ENCODE results near the gene GUCA2A. TPM values are rescaled to one million over a fixed set of nuclear protein-coding genes. Genes with fewer than 3 reads are reported as not detected.

The GUCA2A gene
- total RNA-seq, 1 donor from 2014 or later: not detected

DNA sequence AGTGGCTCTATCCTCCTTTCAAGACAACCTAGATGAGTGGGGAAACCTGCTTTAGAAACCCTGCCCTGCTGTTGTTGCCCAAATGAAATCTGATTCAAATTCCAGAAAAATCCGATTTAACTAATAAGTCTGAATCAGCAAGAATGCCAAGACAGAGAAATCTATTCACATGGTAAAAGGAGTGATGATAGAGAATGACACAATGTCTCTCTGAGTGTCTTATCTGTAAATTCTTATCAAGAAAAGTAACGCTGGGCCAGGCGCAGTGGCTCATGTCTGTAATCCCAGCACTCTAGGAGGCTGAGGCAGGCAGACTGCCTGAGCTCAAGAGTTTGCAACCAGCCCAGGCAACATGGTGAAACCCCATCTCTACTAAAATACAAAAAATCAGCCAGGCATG, 13.7 kb upstream of the GUCA2A start:
- FAIRE-seq (no peak), DNase-seq (ENCODE audit: low spot score in 2 of 2) (no peak)

DNA sequence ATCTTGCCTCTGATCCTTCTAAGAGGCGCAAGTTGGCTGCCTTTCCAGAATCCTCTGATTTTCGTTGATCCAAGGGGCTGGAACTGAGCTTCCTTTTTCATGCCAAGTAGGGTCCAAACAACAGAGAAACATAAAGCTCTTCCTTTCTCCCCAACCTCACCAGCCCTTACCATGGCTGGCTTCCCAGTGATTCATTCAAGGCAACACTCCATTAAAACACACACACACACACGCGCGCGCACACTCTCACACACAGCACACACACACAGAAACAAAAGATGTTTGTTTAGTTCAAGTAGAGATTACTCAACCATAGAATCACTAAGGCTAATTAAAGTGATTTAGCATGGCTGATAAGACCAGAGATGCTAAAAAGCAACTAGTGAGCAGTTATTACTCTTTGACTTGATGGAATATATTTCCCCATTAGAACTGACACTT, 13.0 kb upstream of the GUCA2A start:
- FAIRE-seq (no peak), DNase-seq (ENCODE audit: low spot score in 2 of 2) (peak; percentile 48 to 51)

DNA sequence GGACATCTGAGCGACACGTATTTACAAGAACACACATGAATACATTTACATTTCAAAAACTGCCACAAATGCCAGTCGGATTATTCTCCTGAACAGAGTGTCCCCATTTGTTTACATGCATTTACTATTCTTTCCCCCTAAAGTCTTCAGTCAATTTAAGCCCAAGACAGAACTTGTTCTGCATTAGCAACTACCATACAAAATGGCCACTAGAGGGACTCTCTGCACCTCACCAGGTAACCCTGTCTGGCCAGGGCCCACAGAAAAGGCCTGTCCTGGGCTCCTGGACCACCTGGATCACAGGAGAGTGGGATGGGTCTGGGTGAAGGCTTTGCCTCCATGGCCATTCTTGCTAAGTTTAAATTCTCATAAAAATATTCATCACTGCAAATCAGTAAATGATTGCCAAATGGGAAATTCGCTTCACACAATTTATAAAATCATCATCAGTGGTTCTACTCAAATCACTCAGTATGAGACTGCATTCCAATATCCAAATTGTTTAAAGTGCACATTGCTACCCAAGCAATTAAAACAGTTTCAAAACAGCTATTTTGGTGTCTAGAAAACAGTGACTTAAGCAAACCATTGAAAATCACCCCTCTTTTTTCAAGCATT, 12.5 kb upstream of the GUCA2A start:
- no peak for FAIRE-seq
- peak in 1 of 2 donors; percentile 34 for DNase-seq (ENCODE audit: low spot score in 2 of 2)

DNA sequence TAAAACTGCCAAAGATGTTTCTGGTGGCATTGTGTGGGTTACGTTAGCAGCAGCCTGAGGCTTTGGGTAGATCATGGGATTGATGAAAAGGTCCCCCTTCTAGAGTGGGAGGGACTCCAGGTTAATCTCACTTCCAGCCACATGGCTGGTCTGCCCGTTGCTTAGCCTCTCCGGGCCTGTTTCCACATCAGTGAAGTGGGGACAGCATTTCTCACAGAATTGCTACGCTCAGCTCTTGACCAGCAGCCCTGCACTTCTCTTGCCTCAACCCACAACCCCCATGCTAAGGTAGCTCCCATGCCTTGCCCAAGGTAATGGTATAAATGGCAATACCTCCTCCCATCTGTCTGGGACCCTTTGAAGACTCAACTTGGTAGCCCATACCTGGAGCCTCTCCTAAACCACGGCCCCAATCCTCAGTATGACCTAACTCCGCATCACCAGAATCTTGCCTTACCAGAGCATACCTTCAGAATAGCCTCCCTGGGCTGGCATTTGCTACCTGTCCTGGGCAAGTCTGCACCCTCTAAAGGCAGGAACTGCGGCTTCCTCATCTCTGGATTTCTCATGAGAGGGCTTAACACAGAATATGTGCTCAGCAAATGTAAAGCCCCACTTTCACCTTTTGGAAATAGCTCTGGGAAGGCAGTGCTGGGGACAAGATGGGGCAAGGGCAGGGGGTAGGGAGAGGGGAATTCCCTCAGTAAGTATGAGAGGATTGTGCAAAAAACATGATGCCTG, 10.9 kb upstream of the GUCA2A start:
- FAIRE-seq: no peak
- no peak for DNase-seq (ENCODE audit: low spot score in 2 of 2)

DNA sequence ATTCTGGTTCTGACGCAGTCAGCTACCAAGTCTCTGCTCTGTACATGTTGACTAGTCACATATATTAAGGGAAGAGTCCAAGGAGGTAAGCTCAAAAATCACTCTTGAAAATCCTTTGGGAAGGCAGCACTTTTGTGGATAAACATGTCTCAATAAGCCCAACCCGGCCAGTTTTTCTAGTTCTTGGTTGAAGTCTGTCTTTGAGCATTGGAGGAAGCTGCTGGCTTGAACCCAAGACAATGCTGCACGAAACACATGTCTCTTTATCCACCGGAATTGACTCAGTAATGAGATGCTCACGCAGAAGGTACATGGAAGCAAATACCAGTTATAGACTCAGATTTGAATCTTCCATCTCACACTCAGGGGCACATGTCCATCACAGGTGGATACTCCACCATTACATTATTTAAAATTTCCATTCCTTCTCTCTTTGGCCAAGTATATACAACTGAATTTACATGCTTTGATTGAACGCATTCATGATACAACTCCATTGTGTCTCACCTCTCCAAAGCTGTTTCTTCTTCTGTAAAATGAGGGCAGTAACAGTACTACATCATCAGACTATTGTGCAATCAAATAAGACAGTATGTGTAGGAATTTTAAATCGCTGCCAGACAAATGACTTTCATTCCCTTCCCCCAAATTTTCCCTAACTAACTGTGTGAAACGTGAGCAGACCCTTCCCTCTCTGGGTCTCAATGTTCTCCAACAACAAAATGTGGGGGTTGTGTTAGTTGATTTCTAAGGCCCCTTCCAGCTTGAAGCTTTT, 9.6 kb upstream of the GUCA2A start:
- FAIRE-seq (no peak), DNase-seq (ENCODE audit: low spot score in 2 of 2) (no peak)

DNA sequence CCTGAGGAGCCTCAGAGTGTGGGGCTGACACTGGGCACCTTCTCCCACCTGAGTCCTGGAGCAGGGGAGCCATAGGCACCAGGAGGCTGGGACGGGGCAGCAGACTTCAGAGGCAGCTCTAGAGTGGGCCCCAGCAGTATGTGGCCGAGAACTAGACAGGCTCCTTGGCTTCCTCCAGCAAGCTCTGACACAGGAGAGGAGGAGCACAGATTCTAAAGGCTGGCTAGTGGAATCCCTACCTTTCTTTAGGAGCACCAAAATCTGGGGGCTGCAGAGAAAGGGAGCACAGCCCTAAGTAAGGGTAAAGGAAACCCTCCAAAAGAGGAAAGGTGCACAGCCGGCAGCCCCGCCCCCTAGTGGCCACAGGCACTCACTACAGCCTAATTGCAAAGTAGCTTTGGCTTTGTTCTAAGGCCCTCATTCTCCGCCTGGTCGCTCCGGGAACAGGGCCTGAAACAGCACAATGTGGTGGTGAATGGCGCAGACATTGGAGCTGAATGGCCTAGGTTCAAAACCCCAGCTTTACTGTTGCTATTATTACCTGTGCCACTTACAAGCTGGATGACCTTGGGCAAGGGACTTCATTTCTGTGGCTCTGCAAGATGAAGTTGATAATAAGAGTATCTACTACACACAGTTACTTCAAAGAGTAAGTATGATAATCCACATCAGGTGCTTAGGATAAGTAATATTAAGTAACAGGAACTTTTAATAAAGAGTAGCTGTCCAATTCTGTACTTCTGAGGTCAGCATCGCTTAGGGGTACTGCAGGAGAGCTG, 8.8 kb upstream of the GUCA2A start:
- FAIRE-seq (no peak), DNase-seq (ENCODE audit: low spot score in 2 of 2) (peak; percentile 43 to 75)

DNA sequence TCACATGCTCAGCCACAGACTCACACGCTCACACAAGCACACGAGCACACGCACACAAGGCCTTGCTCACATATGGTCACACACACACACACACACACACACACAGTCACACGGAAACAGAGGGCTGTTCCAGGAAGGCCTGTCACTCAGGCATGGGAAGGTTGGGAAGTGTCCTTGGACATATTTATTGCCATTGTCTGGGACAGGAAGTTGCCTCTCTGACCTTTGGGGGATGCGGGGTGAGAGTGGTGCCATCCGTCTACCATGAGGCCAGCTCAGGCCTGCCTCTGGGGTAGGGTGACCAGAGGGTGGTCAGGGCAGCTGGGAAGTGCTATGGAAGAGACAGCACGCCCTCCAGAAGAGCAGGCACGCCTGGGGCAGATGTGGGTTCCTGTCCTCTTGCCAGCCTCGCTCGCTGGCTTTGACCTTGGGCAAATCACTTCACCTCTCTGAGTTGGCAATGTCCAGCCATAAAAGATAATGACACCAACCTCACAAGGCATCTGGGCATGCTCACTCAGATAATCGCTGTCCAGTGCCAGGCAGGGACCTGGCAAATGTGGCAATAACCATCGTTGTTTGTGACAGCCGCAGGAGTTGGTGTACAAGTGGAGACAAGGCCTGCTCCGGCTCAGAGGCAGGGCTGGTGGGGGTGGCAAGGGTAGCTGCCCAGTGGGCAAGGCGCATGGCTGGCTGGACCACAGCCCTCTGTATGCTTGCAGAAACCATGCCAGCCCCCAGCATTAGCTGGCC, 8.0 kb upstream of the GUCA2A start:
- no peak for DNase-seq (ENCODE audit: low spot score in 2 of 2)
- FAIRE-seq: no peak

GRCh38 chr1:42171679-42172266, 7.2 kb upstream of the GUCA2A start:
- DNase-seq (ENCODE audit: low spot score in 2 of 2): no peak

DNA sequence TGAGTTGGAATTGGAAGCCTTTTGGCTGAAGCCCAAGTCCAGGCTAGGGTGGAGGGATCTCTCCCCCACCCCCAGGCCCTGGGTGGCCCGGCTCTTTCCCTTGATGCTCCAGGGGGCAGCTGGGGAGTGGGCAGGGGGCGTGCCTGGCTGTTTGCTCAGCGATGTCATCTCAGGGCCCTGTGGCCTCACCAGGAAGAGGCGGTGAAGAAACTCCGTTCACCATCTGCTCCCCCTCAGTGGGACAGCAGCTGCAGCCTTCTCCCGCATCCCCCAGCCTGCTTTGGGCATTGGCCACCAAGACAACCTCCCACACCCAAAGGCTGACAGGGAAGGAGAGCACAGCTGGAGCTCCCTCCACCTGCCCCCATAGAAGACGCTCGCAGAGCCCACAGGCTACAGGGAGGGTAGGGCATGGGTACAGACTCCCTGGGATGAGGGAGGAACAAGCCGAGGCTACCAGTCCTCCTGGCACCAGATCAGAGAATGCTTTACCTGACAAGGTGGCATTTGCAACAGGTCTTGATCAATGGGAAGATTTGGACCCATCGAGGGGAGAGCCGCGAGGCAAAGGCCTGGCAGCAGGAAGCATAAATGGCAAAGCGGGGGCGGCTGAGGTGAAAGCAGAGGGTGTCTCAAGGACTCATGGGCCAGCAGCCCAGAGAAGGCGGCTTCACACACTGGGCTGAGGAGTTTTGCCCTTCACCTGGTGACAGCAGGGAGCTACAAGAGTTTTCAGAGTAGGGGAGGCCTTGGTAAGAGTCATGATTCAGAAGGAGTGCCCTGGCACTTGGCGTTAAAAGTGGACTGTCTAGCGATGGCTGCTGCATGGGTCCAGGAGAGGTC, 6.5 kb upstream of the GUCA2A start:
- FAIRE-seq (no peak), DNase-seq (ENCODE audit: low spot score in 2 of 2) (no peak)

More at GRCh38 chr1:42171679-42172266, 7.2 kb upstream of the GUCA2A start:
- FAIRE-seq: no peak

- DNase-seq (ENCODE audit: low spot score in 2 of 2) (no peak), FAIRE-seq (no peak)
Observed at GRCh38 chr1:42168763-42169162, 4.2 kb upstream of the GUCA2A start.

DNA sequence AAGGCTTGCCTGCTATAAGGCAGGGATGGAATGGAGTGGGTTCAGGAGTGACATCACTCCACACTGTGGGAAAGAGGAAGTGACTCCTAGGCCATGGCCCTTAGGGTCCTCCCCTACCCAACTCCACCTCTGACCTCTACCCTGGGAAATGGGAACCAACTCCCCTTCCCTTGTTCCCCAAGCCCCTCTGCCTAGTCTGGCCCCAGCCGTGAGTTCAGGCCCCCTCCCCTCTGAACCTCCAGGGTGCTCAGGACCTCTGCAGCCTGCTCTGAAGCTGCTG, 3.8 kb upstream of the GUCA2A start:
- no peak for DNase-seq (ENCODE audit: low spot score in 2 of 2)
- FAIRE-seq: no peak

DNA sequence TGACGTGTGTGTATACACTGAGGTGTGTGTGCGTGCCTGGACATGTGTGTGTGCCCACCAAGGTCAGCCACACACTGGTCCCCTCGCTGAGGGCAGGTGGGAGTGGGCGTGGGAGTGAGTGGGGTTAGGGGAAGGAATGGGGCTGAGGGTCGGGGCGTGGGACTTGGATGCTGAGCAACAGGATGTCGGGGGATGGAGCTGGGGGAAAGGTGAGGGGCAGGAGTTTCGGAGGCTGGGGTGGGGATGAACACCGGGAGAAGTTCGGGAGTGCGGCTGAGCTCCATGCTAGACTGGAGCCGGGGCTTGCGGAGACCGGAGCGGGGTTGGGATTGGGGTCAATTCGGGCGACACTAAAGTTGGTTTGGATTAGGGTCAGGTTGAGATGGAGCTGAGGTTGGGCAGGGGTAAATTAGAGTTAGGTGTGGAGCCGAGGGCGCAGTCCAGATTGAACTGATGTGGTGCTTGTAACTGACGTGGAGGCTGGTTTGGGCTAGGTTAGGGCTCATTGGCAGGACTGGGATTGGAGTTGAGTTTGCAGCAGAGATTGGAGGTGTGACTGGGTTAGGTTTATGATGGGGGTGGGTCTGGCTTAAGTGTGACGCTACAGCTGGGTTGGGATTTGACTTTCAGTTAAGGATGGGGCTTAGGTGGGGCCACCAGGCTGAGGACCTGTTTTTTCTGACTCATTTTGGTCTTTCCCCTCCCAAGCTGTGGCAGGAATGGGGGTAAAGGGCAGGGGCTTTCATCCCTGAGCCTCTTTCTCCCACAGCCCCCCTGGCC, 3.3 kb upstream of the GUCA2A start:
- FAIRE-seq: no peak
- no peak for DNase-seq (ENCODE audit: low spot score in 2 of 2)

GRCh38 chr1:42165511-42166210, 1.1 kb upstream of the GUCA2A start:
- no peak for DNase-seq (ENCODE audit: low spot score in 2 of 2)
- FAIRE-seq: no peak

DNA sequence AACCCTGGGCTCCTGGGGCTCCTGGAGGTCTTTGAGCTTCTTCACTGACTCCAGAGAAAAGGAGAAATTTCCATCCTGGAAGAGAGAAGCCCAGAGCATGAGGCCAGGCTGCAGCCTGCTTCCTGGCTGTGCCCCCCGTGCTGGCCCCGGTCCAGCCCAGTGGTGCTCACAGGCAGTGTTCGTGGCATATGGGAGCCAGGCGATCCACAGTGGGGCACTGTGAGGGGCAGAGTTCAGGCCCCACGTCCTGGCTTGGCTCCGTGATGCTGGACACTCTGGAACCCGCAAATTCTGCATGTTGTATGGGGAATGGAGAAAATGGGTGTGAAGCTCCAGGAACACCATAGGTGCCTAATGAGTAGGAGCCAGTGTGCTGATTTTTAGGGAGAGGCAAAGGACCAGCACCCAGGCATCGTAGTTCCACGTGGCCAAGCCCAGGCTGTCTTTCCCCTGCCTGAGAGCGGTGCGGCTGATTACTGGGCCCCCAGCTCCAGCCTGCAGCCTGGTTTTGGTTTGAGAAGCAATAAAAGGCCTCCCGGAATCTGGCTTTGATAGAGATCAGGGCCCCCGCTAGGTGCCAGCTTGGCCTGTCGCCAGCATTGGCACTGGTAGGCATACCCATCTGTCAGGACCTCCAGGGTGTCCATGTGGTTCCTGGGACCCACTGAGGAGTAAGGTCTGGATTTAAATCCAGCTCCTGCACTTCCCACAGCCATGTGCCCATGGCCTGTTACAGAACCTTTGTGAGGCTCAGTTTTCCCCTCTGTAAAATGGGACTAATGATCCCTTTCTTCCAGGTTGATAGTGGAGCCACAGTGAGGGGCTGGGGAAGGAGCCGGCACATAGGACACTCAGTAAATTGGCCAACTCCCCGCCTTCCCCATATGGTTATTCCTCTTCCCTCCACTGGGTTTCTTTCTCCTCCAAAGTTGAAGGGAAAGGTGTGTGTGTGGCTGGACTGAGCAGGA, 725 bp downstream of the GUCA2A start:
- FAIRE-seq (no peak), DNase-seq (ENCODE audit: low spot score in 2 of 2) (no peak)

GRCh38 chr1:42163114-42163513, 1.4 kb downstream of the GUCA2A start:
- no peak for DNase-seq (ENCODE audit: low spot score in 2 of 2)
- FAIRE-seq: no peak

DNA sequence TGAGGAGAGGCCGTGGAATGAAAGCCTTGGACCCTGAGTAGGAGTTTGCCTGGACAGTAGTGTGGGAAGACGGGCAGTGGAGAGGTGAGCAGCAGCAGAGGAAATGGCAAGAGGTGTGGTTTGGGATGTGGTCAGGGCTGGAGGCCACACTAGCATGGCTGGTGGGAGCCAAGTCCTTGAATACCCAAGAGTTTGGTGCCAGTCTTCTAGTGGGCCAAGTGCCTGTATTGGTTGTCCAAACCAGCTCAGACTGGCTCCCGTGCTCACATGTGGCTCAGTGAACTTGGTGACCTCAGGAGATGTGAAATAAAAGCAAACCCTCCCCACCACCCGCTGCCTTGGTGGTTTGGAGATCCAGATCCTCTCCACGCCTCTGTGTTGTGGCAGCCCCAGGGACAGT, 2.4 kb downstream of the GUCA2A start:
- FAIRE-seq (no peak), DNase-seq (ENCODE audit: low spot score in 2 of 2) (no peak)
